NCI-H748 (cell line): ENCODE results near the gene MARS1.
"Not testable (repeated sequence)": the region's sequence is repeated elsewhere in the genome, so short reads cannot be mapped to it uniquely, and the experiment has no call there.

Source experiments
- DNase-seq: peaks from one replicate; lab custom pipeline; 2025; ENCODE audit not compliant: unreplicated experiment; lab: John Stamatoyannopoulos, UW

MARS1 gene

DNA sequence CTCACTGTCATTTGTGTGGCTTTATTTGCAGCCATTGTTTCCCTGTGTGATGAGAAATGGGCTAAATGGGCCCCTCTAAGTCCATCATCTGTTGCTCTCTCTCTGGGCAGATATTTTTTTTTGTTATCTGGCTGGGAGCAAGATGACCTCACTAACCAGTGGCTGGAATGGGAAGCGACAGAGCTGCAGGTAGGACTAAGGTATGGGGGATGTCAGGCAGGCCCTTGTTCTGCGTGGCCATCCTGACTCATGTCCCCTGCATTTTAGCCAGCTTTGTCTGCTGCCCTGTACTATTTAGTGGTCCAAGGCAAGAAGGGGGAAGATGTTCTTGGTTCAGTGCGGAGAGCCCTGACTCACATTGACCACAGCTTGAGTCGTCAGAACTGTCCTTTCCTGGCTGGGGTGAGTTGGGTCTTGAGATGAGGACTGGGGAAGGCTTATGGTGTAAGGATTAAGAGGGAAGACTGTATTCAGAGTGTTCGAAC is 1.3 kb downstream of the MARS1 start:
- no peak for DNase-seq

DNA sequence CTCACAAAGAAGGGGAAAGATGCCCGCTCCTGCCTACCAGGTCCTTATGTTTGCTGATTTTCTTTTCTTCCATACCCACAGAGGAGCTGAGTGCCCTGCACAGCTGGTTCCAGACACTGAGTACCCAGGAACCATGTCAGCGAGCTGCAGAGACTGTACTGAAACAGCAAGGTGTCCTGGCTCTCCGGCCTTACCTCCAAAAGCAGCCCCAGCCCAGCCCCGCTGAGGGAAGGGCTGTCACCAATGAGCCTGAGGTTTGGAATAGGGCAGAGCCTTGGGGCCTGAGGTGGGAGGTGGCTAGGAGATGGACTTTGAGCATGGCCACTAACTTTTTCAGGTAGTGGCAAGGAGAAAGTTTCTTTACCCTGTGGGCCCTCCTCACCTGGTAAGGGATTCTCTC is 2.3 kb downstream of the MARS1 start:
- no peak for DNase-seq

DNA sequence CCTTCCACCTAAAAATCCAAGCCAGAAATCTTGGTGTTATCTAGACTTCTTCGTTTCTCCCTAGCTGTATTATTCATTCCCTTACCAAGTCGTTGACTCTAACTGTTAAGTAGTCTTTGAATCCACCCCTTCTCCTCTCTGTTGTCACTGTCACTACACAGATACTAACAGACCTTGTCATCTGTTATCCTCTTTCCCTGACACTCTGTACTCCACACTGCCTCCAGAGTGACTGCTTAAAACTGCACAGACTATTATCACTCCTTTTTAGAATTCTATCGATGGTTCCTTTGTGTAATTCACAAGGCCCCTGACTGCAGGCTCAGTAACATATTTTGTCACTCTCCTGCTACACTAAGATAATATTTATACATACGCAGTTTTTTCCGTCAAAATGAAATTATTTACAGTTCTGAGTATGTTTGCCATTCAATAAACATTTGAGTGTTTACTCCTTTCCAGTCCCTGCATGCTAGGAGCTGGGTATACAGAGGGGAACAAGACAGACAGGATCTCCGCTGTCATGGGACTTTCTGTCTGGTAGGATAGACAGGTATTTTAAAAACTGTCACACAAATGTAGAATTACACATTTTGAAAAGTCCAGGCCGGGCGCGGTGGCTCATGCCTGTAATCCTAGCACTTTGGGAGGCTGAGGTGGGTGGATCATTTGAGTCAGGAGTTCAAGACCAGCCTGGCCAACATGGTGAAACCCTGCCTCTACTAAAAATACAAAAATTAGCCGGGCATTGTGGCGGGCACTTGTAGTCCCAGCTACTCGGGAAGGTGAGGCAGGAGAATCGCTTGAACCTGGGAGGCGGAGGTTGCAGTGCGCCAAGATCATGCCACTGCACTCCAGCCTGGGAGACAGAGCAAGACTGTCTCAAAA is 3.8 kb downstream of the MARS1 start:
- DNase-seq = no peak

DNA sequence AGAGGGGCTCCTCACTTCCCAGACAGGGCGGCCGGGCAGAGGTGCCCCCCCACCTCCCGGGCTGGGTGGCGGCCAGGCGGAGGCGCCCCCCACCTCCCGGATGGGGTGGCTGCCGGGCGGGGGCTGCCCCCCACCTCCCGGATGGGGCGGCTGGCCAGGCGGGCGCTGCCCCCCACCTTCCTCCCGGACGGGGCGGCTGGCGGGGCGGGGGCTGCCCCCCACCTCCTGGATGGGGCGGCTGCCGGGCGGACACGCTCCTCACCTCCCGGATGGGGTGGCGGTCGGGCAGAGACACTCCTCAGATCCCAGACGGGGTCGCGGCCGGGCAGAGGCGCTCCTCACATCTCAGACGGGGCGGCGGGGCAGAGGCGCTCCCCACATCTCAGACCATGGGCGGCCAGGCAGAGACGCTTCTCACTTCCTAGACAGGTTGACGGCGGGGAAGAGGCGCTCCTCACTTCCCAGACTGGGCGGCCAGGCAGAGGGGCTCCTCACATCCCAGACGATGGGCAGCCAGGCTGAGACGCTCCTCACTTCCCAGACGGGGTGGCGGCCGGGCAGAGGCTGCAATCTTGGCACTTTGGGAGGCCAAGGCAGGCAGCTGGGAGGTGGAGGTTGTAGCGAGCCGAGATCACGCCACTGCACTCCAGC is 7.3 kb downstream of the MARS1 start:
- DNase-seq = not testable (repeated sequence)

DNA sequence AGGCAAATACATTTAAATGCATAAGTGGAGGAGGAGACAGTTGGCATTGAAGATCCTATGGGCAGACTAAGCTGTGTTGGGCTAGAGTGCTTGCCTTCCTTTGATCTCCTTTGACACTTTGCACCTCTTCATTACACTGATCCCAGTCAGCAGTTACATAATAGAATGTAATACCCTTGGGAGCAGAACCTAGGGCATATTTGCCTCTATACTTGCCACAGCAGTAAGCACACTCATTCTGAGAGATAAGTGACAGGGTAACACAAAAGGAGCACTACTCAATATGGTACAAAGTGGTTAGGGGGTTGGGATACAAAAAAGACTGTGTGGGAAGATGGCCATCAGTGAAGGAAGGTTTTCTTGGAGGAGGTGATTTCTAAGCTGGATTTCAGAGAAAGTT is 9.0 kb downstream of the MARS1 start:
- no peak for DNase-seq

DNA sequence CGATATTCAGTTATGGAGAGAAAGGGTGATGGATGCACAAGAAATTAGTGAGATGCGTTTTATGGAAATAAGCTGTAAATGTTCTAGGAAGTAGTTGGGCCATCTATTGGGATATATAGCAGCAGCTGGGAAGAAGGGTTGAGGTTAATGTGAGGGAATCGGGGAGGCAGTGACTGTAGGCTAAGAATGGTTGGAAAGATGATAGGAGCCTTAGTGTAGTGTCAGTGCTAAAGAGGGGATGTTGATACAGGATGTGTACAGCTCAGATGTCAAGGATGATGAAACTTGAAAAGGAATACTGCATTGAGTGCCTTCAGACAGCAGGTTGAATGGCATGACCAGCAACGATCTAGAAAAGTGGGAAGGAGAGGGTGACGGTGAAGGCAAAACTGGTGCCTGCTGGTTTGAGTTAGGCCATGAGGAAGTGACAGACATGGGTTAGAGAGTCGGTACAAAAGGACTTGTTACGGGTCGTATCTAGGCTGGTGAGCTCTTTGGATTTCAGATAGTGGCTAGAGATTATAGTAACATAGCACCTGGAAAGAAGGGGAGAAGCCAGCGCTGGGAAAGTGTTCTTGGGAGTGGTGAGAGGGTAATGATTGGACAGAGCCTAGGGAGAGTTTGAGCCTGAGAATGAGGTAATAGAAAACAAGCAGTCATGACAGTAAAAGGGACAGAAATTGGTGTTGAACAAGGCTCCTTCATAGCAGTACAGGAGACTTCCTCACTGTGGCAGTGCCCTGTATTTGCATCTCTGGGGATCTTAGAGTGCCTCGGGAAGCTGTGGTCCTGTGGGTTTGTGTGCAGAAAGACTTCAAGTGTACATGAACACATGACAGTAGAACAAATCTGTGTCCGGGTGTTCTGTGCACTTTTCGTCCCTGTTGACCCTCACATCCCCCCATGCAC is 9.6 kb downstream of the MARS1 start:
- no peak for DNase-seq

DNA sequence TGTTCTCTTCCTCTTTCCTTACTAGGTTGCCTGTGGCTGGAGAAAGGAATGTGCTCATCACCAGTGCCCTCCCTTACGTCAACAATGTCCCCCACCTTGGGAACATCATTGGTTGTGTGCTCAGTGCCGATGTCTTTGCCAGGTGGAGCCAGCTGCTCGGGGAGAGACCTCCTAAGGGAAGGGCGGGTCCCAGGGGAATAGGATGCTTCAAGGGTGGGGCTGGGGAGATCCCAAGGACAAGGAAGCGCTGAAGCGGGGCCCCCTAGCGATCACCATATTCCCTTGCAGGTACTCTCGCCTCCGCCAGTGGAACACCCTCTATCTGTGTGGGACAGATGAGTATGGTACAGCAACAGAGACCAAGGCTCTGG is 10.2 kb downstream of the MARS1 start:
- DNase-seq = no peak

DNA sequence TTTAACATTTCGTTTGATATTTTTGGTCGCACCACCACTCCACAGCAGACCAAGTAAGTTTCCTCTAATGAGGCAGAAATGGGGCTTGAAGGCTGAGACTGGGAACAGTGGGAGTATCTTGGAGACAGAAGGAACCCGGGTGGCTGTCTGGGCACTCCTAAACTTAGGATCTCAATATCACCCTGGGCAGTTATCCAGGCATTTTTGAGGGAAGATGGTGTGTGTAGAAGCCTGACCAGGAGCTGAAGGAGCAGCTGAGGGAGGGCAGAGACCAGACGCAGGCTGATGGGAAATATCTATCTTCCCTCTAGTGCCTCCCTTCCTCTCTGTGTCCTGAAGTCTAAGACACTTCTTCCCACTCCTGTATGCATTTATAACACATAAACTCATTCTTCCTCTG is 10.7 kb downstream of the MARS1 start:
- no peak for DNase-seq

DNA sequence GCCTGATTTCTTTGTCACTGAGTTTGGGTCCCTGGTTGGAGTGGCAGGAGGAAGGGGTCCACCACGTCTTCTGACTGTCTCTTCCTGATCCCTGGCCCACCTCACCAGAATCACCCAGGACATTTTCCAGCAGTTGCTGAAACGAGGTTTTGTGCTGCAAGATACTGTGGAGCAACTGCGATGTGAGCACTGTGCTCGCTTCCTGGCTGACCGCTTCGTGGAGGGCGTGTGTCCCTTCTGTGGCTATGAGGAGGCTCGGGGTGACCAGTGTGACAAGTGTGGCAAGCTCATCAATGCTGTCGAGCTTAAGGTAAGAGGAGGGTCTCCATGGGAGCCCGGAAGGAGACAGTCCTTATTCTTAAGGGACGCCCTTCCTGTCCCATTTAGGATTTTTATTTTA is 12.3 kb downstream of the MARS1 start:
- no peak for DNase-seq

DNA sequence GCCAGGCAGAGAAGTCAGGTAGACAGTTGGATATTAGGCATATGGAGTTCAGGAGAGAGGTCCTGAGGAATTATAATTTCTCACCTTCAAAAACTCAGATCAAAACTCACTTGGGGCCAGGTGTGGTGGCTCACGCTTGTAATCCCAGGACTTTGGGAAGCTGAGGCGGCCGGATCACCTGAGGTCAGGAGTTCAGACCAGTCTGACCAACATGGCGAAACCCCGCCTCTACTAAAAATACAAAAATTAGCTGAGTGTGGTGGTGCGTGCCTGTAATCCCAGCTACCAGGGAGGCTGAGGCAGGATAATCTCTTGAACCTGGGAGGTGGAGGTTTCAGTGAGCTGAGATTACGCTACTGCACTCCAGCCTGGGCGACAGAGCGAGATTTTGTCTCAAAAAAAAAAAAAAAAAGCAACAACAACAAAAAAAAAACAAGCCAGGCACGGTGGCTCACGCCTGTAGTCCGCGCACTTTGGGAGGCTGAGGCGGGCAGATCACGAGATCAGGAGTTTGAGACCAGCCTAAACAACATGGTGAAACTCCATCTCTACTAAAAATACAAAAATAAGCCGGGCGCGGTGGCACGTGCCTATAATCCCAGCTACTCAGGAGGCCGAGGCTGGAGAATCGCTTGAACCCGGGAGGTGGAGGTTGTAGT is 14.6 kb downstream of the MARS1 start:
- not testable (repeated sequence) for DNase-seq

DNA sequence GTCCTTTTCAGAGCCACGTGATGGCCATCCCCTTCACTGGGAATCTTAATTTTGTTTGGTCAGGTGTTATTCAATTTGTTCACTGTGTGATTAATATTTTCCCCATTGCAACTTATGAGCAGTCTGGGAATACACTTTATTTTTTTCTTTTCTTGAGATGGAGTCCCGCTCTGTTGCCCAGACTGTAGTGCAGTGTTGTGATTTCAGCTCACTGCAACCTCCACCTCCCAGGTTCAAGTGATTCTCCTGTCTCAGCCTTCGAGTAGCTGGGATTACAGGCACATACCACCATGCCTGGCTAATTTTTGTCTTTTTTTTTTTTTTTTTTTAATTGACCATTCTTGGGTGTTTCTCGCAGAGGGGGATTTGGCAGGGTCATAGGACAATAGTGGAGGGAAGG is 18.7 kb downstream of the MARS1 start:
- not testable (repeated sequence) for DNase-seq

DNA sequence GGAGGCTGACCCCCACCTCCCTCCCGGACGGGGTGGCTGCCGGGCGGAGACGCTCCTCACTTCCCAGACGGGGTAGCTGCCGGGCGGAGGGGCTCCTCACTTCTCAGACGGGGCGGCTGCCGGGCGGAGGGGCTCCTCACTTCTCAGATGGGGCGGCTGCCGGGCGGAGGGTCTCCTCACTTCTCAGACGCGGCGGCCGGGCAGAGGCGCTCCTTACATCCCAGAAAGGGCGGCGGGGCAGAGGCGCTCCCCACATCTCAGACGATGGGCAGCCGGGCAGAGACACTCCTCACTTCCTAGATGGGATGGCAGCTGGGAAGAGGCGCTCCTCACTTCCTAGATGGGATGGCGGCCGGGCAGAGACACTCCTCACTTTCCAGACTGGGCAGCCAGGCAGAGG is 19.9 kb downstream of the MARS1 start:
- not testable (repeated sequence) for DNase-seq

DNA sequence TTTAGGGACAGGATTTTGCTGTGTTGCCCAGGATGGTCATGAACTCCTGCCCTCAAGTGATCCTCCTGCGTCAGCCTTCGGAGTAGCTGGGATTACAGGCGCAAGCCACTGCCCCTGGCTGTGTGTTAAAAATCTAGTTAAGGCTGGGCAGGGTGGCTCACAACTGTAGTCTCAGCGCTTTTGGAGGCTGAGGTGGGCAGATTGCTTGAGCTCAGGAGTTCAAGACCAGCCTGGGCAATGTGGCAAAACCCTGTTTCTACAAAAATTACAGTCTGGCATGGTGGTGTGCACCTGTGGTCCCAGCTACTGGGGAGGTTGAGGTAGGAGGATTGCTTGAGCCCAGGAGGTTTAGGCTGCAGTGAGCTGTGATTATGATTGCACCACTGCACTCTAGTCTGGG is 23.3 kb downstream of the MARS1 start:
- no peak for DNase-seq

DNA sequence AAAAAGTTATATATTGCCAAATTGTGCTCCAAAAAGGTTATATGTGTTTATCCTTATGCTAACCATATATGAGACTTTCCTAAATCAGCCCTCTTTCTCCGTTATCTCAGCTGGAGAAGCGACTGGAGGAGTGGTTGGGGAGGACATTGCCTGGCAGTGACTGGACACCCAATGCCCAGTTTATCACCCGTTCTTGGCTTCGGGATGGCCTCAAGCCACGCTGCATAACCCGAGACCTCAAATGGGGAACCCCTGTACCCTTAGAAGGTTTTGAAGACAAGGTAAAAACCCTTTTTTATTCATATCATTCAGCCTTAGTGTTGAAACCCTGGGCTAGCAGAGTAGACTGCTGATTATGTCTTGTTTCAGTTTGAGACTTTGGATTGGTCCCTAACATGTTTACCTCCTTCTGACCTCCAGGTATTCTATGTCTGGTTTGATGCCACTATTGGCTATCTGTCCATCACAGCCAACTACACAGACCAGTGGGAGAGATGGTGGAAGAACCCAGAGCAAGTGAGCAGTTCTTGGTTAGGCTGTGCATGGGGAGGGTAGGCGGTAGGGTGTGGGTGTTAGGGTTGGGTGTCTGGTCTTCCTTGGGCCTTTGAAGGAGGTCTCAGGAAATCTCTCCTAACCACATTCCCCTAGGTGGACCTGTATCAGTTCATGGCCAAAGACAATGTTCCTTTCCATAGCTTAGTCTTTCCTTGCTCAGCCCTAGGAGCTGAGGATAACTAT is 23.9 kb downstream of the MARS1 start:
- DNase-seq = no peak

DNA sequence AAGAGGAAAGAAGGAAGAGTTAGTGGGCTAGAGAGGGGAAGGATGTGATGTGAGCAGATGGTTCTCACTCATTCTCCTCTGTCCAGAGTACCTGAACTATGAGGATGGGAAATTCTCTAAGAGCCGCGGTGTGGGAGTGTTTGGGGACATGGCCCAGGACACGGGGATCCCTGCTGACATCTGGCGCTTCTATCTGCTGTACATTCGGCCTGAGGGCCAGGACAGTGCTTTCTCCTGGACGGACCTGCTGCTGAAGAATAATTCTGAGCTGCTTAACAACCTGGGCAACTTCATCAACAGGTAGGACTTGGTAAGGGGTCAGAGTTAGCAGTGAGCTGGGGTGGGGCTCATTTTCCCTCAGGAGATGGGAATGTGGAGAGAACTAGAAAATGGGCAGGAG is 24.8 kb downstream of the MARS1 start:
- no peak for DNase-seq

DNA sequence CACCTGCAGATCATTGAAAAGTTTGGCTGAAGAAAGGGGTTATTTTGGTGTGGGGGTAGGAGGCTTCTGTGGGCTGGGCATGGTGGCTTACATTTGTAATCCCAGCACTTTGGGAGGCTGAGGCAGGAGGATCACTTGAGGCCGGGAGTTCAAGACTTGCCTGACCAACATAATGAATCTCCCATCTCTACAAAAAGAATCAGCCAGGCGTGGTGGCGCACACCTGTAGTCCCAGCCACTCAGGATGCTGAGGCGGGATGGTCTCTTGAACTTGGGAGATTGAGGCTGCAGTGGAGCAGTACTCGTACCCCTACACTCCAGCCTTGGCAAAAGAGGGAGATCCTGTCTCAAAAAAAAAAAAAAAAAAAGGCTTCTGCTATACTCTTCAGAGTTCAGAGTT is 25.4 kb downstream of the MARS1 start:
- no peak for DNase-seq

DNA sequence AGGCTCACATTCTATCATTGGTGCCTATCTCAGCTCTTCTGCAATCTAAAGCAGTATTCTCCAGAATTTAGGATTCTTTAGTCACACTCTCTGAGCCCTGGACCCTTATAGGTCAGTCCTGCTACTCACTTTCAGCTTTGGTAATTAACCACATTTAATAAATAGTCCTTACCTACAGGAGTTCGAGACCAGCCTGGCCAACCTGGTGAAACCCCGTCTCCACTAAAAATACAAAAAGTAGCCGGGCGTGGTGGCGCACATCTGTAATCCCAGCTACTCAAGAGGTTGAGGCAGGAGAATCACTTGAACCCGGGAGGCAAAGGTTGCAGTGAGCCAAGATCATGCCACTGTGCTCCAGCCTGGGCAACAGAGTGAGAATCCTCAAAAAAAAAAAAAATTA is 25.8 kb downstream of the MARS1 start:
- not testable (repeated sequence) for DNase-seq

DNA sequence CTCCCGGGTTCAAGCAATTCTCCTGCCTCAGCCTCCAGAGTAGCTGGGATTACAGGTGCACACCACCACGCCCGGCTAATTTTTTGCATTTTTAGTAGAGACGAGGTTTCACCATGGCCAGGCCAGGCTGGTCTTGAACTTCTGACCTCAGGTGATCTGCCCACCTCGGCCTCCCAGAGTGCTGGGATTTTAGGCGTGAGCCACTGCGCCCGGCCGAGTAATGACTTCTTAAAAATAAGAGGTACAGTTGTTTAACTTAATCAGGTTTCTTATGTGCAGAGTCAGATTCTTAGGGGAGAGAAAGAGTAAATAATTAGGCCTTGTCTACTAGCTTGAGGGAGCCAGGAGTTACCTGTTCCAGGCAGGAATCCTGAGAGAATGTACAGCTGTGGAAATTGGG is 26.4 kb downstream of the MARS1 start:
- DNase-seq = not testable (repeated sequence)

DNA sequence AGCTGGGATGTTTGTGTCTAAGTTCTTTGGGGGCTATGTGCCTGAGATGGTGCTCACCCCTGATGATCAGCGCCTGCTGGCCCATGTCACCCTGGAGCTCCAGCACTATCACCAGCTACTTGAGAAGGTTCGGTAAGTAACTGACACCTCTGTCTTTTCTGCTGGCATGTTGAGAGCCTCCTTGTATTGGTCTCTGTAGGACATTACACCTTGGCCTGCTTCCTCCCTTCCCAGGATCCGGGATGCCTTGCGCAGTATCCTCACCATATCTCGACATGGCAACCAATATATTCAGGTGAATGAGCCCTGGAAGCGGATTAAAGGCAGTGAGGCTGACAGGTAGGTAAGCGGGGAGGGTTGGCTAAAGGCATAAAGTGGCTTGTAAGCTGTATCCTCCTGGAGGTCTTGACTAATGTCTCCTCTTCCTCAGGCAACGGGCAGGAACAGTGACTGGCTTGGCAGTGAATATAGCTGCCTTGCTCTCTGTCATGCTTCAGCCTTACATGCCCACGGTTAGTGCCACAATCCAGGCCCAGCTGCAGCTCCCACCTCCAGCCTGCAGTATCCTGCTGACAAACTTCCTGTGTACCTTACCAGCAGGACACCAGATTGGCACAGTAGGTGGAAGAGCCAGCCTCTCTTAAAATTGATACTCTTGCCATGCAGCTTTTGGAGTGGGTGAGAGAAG is 27.0 kb downstream of the MARS1 start:
- no peak for DNase-seq
